Fibroblast of the aortic adventitia (primary cell): Measurements from ENCODE around the gene ADAM12. TPM values are rescaled to one million over a fixed set of nuclear protein-coding genes. Genes with fewer than 3 reads are reported as not detected.

ENCODE experiments used
- DNase-seq: peaks from one replicate; pipeline ENCODE4 v3.0.0-alpha.2; 2010; ENCODE audit warnings: low read depth
- H3K4me3 ChIP-seq: 2 replicates; pipeline ENCODE4 v1.5.1; 2011; ENCODE audit warnings: low read depth, mild to moderate bottlenecking, control low read depth, low read length, moderate library complexity
- CTCF ChIP-seq: IDR thresholded peaks from 2 replicates; pipeline ENCODE4 v1.5.1; 2011; ENCODE audit warnings: mild to moderate bottlenecking, low read length, control low read depth, inconsistent platforms; ENCODE audit not compliant: insufficient read depth
- total RNA-seq: library from RNA; depleted of rRNA; stranded (reverse); fragments of >200 nt; gene quantifications from 2 replicates; pipeline ENCODE4 v1.2.3, GENCODE V29; 2012; ENCODE audit warnings: low replicate concordance

ADAM12 gene
- total RNA-seq, 1 donor, result 82.7 TPM

DNA sequence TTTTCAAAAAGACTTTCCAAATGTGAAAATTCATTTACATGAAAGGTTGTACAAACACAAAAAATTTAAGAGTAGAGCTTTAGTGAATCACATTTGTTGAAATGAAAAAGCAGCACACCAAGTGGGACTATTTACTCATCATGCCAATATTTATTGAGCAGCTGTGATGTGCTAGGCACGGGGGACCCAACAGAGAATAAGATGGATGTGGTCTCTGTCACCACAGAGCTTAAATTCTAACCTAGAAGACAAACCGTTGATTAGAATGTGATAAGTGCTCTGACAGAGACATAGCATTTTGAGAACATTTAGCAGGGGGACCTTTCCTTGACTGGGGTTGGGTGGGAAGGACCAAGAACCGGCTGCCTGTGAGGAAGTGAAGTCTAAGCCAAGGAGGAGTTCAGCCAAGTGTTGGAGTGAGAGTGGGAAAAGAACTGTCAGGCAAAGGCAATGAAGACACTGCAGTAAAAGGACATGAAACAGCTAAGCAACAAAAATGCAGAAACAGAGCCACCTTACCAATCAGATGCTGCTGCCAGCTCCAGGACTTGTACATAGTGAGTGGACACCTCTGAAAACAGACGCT, 19.1 kb downstream of the ADAM12 start:
- H3K4me3 ChIP-seq, result no peak overlapping the region
- DNase-seq, result peak; percentile 68
- no peak for TF ChIP-seq CTCF

DNA sequence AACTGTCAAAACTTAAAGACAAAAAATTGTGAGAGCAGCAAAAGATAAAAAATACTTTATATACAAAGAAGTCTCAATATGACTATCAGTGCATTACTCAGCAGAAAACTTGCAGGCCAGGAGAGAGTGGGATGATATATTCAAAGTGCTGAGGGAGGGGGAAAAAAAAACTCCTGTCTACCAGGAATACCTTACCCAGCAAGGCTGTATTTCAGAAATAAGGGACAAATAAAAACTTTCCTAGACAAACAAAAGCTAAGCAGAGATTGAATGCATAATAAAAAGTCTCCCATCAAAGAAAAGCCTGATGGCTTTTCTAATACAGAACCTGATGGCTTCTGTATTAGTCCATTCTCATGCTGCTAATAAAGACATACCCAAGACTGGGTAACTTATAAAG, 31.1 kb downstream of the ADAM12 start:
- no peak overlapping the region for H3K4me3 ChIP-seq
- no peak for DNase-seq
- no peak for TF ChIP-seq CTCF

- DNase-seq, result no peak
- H3K4me3 ChIP-seq, result no peak overlapping the region
- TF ChIP-seq CTCF, result no peak
Observed at GRCh38 chr10:126353666-126354065, 34.6 kb downstream of the ADAM12 start.

GRCh38 chr10:126352453-126352852, 35.8 kb downstream of the ADAM12 start:
- TF ChIP-seq CTCF, result no peak
- no peak for DNase-seq
- H3K4me3 ChIP-seq, result no peak overlapping the region

GRCh38 chr10:126351021-126351420, 37.3 kb downstream of the ADAM12 start:
- no peak overlapping the region for H3K4me3 ChIP-seq
- TF ChIP-seq CTCF, result no peak
- DNase-seq, result no peak

DNA sequence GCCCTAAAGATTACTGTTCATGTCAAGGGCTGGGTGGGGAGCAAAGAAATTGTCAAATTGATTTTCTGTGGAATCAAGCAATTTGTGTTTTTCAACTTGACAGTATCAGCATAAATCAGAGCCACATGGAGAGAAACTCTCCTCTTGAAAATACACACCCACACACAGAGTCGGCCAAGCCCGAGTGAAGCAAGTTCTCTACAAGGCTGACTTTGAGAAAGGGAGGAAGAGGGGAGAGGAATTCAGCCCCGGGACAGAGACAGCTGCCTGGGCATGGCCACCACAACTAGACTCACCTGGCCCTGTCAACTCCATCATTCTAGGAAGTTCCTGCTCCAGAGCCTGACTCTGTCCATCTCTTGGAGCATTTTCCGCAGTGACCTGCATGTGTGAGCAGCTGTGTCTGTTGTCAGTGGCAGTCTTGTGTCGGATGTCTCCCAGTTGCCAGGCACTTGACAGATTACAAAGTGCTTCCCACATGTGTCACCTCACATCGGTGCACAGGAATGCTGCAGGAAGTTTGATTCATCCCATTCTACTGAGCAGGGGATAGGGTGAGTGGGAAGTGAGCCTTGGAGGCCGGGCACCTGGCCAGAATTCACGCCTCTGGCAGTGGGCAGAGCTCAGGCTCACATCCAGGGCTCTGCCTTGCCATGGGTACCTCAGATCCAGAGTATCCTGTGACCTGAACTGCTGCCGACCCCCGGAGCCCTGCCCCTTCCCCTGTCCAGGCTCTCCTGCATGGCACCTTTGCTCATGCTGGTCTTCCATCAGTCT, 37.9 kb downstream of the ADAM12 start:
- no peak for TF ChIP-seq CTCF
- H3K4me3 ChIP-seq, result no peak overlapping the region
- peak; percentile 87 for DNase-seq
